NOMO-1 treated with dmso at 0.1 percent for 144 hours (cell line): ENCODE measurements around the gene GGN.
"Not testable (repeated sequence)": the region's sequence is repeated elsewhere in the genome, so short reads cannot be mapped to it uniquely, and the experiment has no call there.

Experiments used
- DNase-seq: peaks from one replicate; lab custom pipeline; 2025; ENCODE audit not compliant: unreplicated experiment; lab: John Stamatoyannopoulos, UW

The GGN gene, protein sequence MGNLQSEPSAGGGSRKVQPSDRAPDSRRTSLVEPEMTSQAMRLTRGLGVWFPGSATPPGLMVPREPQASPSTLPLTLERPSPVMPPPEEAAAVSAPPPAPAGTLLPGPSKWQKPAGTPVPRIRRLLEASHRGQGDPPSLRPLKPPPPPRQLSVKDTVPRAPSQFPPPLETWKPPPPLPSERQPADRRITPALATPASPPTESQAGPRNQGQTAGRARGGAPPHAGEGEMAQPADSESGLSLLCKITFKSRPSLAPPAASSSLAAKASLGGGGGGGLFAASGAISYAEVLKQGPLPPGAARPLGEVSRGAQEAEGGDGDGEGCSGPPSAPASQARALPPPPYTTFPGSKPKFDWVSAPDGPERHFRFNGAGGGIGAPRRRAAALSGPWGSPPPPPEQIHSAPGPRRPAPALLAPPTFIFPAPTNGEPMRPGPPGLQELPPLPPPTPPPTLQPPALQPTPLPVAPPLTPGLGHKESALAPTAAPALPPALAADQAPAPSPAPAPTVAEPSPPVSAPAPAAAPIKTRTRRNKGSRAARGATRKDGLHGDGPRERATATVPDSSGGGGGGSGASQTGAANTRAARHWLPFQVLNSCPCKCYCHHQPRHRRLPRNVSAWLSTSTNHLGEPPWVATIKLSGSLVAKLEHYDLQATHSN

DNA sequence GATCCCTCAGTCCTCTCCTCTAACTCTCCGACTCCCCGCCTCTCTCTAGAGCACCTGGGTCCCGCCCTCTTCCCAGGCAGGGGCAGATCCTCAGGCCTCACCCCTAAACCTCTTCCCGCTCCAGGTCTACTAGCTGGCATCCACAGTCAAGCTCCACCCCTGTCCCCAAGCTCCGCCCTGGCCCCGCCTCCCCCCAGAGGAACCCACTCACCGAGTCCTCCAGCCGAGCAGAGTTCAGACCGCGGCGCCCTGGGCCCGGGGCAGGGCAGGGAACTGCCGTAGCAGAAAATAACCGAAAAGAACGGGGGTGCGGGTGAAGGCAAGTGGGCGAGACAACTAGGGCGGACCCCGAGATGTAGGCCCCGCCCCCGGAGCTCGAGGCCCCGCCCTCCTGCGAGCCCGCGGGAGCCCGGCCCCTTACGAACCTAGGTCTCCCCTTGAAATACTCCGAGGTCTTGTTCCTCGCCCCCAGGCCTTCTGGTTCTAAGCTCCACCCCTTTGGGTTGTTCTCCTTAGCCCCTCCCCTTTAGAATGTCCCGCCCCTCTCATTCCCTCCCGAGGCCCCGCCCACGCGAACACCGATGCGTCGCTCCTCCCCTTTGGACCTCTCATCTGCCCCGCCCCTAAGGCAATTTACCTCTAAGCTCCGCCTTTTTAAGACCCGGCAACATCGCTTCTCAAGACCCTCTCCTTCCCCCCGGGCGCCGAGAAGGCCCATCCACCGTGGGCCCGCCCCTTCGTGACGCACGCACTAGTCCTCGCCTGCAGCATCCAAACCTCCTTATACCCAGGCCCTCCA, at the start of gene GGN:
GGN (minus strand) TSS at position 485 of the 799 bp plus-strand sequence. CDS start 773 bp downstream, outside the sequence.
- DNase-seq = peak; percentile 46

DNA sequence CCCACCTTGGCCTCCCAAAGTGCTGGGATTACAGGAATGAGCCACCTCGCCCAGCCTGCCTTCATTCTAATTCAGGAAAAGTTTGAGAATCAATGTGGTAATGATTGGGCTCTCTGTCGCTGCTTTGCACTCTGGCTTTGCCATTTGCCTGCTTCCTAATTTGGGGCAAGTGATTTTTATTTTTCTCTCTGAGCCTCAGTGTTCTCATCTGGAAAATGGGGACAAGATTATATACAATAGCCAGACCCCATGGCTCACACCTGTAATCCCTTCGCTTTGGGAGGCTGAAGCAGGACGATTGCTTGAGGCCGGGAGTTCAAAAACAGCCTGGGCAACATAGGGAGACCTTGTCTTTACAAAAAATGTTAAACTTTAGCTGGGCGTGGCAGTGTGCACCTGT, 49.5 kb upstream of the GGN start:
- no peak for DNase-seq

DNA sequence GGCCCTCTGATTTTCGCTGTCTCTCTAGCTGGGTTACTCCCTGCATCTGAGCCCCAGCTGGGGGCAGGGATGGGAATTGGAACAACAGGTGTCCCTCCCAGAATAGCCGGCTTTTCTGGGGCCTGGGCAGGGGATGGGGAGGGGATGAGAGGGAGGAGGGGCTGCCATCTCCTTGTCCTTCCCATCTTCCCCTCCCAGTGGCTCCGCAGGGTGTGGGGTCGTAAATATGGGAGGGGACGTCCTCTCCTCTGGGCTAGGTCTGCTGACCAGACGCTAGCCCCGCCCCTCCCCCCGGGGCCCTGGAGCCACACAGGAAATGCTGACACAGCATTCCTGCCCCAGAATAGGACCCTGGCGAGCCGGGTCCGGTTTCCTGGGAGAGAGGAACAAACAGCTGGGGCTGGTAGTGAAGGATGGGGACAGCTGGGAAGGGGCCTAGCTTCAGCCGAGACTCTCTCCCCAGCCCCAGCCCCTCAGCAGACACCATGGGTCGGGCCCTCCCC, 46.8 kb upstream of the GGN start:
- no peak for DNase-seq

DNA sequence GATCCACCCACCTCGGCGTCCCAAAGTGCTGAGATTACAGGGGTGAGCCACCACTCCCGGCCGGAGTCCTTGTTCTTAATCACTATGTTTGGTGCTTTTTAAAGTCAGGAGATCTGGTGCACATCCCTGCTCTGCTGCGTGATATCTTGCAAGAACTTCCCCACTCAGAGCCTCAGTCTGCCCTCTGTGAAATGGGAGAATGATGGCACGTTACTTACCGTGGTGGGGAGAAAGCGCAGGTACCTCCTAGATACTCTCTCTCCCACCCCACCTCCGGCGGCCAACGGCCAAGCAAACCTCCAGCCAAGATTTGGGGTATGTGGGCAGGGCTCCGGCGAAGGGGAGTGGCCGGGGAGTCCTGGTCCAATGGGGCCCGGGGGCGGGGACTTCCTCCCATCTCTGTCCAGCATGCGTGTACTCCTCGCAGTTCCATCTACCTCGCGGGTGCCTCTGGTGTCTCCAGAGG, 45.5 kb upstream of the GGN start, which contains the start of gene RYR1:
RYR1 (plus strand) TSS at position 424 of the 466 bp plus-strand sequence. CDS start 139 bp downstream, outside the sequence.
- no peak for DNase-seq

DNA sequence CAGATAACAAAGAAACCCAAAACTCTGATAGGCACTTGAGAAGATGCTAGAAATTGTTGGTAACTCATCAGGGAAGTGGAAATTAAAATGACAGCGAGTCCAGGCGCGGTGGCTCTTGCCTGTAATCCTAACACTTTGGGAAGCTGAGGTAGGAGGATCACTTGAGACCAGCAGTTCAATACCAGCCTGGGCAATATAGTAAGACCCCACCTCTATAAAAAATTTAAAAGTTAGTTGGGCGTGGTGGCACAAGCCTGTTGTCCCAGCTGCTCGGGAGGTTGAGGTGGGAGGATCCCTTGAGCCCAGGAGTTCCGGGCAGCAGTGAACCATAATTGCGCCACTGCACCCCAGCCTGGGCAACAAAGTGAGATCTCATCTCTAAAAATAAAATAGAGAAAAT, 43.1 kb upstream of the GGN start:
- DNase-seq = no peak

DNA sequence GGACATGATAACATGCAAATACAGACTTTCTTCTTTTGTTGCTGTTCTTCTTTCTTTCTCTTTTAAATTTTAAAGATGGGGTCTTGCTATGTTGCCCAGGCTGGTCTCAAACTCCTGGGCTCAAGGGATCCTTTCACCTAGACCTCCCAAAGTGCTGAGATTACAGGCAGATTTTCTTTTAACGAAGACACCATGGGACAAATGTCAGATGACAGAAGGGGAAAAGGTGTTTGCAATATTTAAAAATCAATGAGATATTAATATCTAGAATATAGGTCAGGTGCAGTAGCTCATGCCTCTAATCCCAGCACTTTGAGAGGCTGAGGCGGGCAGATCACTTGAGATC, 42.0 kb upstream of the GGN start:
- DNase-seq = no peak

DNA sequence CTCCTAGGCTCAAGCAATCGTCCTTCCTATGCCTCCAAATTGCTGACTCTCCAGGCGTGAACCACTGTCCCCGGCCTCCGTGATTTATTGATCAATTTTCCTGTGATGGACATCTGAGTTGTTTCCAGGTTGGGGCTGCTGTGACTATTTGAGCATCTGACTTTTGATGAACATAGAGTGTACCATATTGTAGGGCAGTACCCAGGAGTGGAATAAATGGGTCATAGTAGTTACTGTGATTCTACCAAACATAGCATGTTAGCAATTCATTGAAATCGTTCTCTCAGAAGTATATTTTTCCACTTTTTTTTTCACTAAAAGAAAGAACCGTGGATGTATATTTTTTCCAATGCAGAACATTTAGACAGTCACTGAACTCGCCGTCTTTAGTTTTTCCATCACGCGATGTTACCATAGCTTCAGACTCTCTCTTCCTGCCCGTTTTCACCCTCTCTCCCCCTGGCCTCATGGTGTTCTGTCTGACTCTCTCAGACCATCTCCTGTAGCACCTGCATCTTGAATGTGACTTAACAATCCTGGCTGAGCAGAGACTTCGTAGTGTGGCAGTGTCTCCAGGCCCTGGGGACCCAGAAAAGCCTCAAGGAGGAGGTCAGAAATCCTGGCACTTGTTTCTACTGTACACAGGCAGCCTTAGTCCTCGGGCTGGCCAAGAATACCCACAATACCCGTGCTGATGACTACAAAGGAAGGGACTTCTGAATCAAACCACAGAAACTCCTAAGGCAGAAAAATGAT, 41.4 kb upstream of the GGN start:
- DNase-seq = no peak

DNA sequence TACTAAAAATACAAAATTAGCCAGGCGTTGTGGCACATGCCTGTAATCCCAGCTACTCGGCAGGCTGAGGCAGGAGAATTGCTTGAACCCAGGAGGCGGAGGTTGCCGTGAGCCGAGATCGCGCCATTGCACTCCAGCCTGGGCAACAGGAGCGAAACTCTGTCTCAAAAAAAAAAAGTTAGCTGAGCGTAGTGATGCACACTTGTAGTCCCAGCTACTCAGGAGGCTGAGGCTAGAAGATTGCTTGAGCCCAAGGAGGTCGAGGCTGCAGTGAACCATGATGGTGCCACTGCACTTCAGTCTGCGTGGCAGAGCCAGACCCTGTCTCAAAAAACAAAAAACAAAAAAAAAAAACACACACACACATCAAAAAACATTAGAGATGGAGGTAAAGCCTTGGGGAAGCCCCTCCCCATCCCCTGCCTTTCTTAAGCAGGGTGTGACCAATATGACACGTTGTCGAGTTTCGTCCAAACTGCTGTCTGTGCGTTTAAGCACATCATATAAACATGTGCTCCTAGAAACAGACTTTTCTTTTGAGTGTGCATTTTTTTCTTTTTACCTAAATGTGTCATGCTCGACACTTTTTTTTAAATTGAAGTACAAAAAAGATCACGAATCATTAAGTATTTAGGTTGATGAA, 39.3 kb upstream of the GGN start:
- DNase-seq = not testable (repeated sequence)

DNA sequence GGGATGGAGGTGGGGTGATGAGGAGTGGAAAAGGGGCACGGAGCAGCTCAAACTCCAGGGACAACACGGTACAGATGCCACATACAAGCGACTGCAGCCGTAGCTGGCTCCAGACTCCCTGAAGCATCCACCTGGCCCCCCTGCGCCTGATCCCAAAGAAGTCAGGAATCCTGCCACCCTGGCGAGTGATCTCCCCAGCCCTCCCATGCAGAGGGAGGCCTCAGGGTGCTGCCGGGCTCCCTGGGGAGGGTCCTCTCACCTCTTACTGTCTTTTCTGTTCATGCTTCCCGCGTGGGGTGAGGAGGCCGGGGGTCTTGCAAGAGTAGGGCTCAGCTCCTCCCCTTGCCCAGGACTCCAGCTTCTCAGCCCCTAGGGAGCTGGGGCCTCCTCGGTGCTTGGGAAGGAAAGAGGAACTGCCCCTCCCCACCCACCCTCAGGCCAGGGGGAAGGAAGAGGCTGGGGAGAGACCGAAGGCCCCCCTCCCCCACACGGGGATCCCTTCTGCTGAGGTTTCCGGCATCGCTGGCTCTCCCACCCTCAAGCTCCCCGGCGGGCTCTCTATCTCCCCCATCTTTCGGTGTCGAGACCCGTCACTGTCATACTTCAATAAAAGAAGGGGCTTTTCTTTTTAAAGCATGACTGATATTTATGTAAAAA, 38.1 kb upstream of the GGN start, which contains the start of gene RASGRP4:
RASGRP4 (minus strand) TSS at position 410 of the 657 bp plus-strand sequence; CDS start at position 282, 128 bp downstream.
- DNase-seq = peak; percentile 71

DNA sequence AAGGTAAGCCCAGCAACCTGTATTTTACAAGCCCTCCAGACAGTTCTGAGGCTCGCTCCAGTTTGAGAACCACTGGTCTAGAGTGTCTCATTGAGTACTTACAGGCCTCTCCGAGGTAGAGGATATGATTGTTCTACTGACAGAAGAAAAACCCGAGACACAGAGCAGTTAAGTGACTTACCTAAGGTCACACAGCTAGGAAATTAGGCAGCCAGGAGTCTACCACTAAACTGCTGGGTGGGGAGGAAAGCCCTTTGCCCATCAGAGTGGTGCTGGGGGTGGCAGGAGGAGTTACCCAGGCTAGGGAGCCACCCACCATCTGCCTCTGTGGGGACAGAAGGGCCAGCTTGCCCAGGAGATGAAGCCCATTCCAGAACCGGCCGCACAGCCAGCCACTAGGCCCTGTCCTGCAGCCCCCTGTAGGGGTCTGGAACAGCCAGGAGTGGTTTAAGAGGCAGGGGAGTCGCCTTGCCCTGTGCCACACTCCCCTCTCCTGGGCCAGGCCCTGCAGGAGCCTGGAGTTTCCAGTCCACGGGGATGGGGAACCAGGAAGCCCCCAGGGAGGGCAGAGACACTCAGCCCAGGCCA, 37.5 kb upstream of the GGN start:
- DNase-seq = no peak

DNA sequence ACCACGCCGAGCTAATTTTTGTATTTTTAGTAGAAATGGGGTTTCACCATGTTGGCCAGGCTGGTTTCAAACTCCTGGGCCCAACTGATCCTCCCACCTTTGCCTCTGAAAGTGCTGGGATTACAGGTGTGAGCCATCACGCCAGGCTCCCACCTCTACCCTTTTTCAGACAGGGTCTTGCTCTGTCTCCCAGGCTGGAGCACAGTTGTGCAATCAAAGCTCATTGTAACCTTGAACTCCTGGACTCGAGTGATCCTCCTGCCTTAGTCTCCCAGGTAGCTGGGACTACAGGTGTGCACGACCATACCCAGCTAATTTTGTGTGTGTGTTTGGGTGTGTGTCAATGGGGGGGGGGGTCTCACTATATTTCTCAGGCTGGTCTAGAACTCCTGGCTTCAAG, 36.4 kb upstream of the GGN start:
- DNase-seq = no peak

DNA sequence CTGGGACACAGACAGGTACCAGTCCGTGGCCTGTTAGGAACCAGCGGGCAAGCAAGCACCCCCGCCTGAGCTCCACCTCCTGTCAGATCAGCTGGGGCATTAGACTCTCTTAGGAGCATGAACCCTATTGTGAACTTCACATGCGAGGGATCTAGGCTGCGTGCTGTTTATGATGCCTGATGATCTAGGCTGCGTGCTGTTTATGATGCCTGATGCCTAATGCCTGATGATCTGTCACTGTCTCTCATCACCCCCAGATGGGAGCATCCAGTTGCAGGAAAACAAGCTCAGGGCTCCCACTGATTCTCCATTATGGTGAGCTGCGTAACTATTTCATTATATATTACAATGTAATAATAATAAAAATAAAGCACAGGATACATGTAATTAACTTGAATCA, 34.6 kb upstream of the GGN start:
- no peak for DNase-seq

DNA sequence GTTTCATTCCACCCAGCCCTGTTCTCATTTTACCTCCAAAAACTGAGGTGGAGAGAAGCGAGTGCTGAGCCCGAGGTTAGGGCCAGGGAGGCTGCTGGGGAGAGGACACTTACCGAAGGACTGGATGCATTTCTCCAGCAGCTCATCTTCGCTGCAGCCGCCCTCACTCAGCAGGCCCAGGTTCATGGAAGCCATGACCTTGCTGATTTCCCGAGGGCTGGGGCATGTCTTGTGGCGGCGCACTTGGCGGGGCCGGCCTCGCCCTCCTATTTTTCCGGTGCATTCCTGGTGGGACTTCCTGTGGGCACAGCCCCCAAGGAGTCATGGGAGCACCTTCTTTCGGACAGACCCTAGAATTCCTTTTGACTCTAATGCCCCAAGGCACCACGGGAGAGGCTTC, 34.0 kb upstream of the GGN start:
- no peak for DNase-seq

DNA sequence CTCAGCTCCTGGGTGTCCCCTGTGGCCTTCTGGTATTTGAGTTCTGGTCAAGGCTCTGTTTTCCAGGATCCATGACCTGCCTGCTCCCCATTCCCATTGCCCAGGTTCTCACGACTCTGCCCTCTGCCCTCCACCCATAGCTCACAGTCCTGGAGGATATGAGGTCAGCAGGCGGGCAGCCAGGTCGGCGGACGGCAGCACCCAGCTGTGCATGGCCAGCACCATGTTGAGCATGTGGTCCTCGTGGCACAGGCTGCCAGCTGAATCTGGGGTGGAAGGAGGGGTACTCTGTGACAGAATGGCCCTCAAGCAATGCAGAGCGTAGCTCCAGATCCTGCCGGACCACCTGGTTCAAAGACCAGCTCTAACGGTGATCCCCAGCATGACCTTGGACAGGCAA, 33.1 kb upstream of the GGN start:
- no peak for DNase-seq

DNA sequence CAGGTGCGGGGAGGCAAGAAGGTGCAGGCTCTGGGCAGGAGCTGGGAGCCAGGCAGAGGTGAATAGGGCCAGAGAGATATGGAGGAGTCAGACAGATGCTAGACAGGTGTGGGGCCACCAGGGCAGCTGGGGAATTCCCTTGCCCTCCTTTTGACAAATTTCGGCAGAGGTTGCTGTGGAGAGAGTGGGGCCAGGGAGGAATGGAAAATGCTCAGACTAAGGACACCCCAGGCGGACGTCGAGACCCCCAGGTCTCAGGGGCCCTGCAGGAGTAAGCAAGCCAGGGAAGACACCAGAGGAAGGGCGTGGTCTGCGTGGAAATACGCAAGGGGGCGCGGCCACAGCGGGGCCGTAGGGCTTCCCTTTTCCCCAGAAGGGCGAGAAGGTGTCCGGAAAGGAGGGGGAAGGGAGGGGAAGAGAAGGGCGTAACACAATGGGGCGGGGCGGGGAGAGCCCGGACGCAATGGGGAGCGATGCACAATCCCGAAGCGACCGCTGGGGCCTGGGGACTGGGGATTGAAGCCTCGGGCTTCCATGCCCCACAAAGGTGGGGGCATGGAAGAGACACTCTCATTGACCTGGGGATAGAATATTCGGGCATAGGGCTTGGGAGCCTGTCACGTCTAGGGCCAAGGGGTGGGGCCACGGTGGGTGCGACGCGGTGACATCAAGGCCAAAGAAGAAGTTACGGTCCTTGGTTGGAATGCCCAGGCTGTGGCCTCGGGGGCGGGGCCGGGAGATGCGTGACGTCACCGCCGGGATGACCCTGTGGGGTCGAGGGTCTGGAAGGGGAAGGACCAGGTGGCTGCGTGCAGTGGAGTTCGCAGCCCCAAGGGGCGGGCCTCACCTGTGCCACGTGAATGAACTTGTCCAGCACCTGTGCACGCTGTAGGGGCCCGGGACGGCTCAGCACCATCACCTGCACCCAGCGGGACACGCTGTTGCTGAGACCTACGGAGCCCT, 30.0 kb upstream of the GGN start:
- DNase-seq = peak; percentile 86

DNA sequence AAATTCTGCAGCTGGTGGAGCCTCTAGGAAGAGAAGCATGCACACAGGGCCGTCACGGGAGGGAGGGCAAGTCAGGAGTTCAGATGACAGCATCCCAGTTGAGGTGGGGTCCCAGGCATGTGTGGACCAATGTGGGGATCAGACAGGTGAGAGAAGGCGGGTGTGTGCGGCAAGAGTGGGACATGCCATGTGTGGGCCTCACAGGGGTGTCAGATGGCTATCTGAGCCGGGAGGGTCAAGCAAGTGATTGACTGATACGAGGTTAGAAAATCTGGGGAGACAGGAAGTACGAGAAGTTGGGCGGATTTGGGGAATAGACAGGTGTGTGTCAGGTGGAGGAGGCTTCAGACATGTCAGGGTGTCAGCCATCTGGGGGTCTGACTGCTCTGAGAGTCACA, 29.3 kb upstream of the GGN start:
- DNase-seq = no peak

DNA sequence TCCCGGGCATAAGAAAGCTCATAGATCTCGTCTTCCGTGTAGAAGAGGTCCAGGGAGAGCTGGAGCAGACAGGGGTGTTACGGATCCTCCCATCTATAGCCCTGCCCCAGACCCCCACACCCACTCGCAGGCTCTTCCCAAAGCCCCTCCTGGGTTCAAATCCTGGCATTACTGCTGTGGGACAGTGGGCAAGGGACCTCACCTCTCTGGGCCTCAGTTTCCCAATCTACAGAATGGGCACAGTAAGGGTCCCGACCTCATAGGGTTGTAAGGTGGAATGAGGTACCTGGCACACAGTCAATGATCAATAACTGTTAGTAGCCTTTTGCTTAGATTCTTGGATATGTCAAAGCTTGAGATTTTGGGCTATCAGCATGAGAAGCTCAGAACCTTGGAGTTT, 25.6 kb upstream of the GGN start:
- no peak for DNase-seq

DNA sequence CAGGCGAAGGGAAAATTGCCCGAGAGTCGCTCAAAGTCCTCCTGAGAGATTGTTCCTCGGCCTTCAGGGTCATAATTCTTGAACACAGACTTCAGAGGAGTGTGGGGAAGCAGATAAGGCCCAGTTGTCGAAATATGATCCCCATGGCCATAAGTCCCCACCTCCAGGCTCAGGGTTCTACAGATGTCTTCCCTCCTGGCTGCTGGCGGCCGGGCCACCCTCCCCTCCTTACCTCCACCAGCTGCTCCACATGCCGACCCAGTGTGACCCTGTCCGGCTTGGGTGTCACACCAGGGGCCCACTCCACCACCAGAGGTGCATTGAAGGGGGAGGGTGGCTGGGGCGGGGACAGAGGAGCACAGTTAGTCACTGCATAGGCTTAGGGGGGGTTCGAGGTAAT, 25.1 kb upstream of the GGN start:
- DNase-seq = no peak
